ENCODE measurements around the gene CIT.

- TF ChIP-seq, protein P1, sequence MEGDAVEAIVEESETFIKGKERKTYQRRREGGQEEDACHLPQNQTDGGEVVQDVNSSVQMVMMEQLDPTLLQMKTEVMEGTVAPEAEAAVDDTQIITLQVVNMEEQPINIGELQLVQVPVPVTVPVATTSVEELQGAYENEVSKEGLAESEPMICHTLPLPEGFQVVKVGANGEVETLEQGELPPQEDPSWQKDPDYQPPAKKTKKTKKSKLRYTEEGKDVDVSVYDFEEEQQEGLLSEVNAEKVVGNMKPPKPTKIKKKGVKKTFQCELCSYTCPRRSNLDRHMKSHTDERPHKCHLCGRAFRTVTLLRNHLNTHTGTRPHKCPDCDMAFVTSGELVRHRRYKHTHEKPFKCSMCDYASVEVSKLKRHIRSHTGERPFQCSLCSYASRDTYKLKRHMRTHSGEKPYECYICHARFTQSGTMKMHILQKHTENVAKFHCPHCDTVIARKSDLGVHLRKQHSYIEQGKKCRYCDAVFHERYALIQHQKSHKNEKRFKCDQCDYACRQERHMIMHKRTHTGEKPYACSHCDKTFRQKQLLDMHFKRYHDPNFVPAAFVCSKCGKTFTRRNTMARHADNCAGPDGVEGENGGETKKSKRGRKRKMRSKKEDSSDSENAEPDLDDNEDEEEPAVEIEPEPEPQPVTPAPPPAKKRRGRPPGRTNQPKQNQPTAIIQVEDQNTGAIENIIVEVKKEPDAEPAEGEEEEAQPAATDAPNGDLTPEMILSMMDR (IDR thresholded peaks at IDR 0.05), result no peak
- TF ChIP-seq POLR2A (IDR thresholded peaks at IDR 0.05), result no peak
Observed at GRCh38 chr12:119784673-119785072, 92.4 kb downstream of the CIT start.

Data from body of pancreas (tissue), 4 donors.